ENCODE data around the gene NSD1. TPM values are rescaled to one million over a fixed set of nuclear protein-coding genes. Genes with fewer than 3 reads are reported as not detected.
"Not testable (repeated sequence)": the region's sequence is repeated elsewhere in the genome, so short reads cannot be mapped to it uniquely, and the experiment has no call there.

The NSD1 gene
- total RNA-seq, 2 donors from 2014 or later = 150 to 190 TPM

DNA sequence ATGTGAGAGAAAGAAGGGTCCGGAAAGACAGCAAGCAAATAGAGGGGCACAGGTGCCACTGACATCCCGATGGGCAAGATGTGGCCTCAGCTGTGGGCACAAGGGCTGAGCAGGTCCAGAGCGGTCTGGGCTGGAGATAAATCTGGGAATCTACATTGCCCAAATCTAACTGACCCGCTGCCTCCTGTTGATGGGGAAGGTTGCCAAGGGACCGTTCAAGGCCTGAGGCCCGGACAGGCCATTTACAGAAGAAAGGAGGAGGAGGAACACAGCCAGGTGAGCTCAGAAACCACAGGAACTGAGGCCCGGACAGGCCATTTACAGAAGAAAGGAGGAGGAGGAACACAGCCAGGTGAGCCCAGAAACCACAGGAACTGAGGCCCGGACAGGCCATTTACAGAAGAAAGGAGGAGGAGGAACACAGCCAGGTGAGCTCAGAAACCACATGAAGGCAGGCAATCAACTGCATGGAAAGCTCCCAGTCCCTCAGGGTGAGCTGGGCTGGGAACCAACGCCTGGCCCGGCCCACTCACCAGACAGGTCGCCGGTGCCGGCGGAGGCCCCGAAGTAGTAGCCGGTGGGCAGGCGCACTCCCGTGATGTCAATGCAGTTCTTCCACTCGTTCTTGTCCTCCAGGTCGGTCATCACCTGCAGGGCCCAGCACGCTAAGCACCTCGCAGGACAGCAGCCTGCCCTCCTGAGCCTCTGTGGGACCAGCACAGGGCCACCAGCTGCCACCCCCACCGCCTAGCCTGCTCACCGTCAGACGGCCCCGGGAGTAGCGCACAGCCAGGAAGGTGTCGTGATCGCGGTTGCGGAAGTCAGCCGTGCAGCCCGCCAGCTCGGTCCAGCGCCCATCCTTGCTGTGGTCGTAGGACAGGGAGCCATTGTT lies 203.3 kb downstream of the NSD1 start:
- Mint-ChIP-seq H3K4me1 (peaks cover 10% of the 10 kb centered on the region), H3K36me3 (ENCODE audit: low read depth) (peaks cover 71% of the 10 kb centered on the region), H3K27ac (no peak overlapping the region), H3K9me3 (no peaks in the 10 kb centered on the region), H3K4me3 (no peak overlapping the region), H3K27me3 (ENCODE audit: insufficient read depth) (no peaks in the 10 kb centered on the region)
- Histone ChIP-seq H3K27me3 (ENCODE audit: control insufficient read depth, insufficient read depth, low read length, poor library complexity, severe bottlenecking) (no peaks in the 10 kb centered on the region), H3K9ac (ENCODE audit: extremely low read depth, low read length, poor library complexity, severe bottlenecking) (no peak overlapping the region), H3K36me3 (ENCODE audit: control insufficient read depth, insufficient read depth, low read length) (peaks cover 66% of the 10 kb centered on the region), H3K4me3 (ENCODE audit: low read length) (no peak overlapping the region), H3K4me1 (ENCODE audit: control insufficient read depth, insufficient read depth, low read length) (no peaks in the 10 kb centered on the region), H3K9me3 (ENCODE audit: control insufficient read depth, low read length) (peaks cover 6% of the 10 kb centered on the region), H3K27ac (ENCODE audit: low read depth, low read length) (no peak overlapping the region)
- no peak for DNase-seq
- TF ChIP-seq, protein P1, sequence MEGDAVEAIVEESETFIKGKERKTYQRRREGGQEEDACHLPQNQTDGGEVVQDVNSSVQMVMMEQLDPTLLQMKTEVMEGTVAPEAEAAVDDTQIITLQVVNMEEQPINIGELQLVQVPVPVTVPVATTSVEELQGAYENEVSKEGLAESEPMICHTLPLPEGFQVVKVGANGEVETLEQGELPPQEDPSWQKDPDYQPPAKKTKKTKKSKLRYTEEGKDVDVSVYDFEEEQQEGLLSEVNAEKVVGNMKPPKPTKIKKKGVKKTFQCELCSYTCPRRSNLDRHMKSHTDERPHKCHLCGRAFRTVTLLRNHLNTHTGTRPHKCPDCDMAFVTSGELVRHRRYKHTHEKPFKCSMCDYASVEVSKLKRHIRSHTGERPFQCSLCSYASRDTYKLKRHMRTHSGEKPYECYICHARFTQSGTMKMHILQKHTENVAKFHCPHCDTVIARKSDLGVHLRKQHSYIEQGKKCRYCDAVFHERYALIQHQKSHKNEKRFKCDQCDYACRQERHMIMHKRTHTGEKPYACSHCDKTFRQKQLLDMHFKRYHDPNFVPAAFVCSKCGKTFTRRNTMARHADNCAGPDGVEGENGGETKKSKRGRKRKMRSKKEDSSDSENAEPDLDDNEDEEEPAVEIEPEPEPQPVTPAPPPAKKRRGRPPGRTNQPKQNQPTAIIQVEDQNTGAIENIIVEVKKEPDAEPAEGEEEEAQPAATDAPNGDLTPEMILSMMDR (conservative IDR thresholded peaks at IDR 0.05) = no peak
- WGBS, 2 experiments (ENCODE audit: insufficient coverage in 1 of 2, insufficient read length in 1 of 2) = 95 to 96% methylated on average over 30 to 36 of the region's 36 CpGs

- no peaks in the 10 kb centered on the region for H3K9me3 Mint-ChIP-seq
- H3K27me3 ChIP-seq (ENCODE audit: control insufficient read depth, insufficient read depth, low read length, poor library complexity, severe bottlenecking) = no peaks in the 10 kb centered on the region
- H3K36me3 Mint-ChIP-seq (ENCODE audit: low read depth) = peaks cover 68% of the 10 kb centered on the region
- H3K9me3 ChIP-seq (ENCODE audit: control insufficient read depth, low read length) = peaks cover 6% of the 10 kb centered on the region
- no peaks in the 10 kb centered on the region for H3K4me1 ChIP-seq (ENCODE audit: control insufficient read depth, insufficient read depth, low read length)
- 88 to 95% methylated on average over 14 to 22 of the region's 22 CpGs for WGBS, 2 experiments (ENCODE audit: insufficient coverage in 1 of 2, insufficient read length in 1 of 2)
- H3K36me3 ChIP-seq (ENCODE audit: control insufficient read depth, insufficient read depth, low read length) = peaks cover 72% of the 10 kb centered on the region
- H3K9ac ChIP-seq (ENCODE audit: extremely low read depth, low read length, poor library complexity, severe bottlenecking) = no peak overlapping the region
- peaks cover 10% of the 10 kb centered on the region for H3K4me1 Mint-ChIP-seq
- peak overlapping the region; percentile 61 for H3K27ac Mint-ChIP-seq
- H3K27ac ChIP-seq (ENCODE audit: low read depth, low read length) = no peak overlapping the region
- H3K4me3 Mint-ChIP-seq = no peak overlapping the region
- TF ChIP-seq, protein P1 (conservative IDR thresholded peaks at IDR 0.05) = no peak
- H3K4me3 ChIP-seq (ENCODE audit: low read length) = no peak overlapping the region
- DNase-seq = no peak
- no peaks in the 10 kb centered on the region for H3K27me3 Mint-ChIP-seq (ENCODE audit: insufficient read depth)
Observed at GRCh38 chr5:177338251-177339106, 204.9 kb downstream of the NSD1 start.

GRCh38 chr5:177339107-177339638 lies 205.6 kb downstream of the NSD1 start:
- no peak overlapping the region for H3K27ac ChIP-seq (ENCODE audit: low read depth, low read length)
- no peaks in the 10 kb centered on the region for H3K4me1 ChIP-seq (ENCODE audit: control insufficient read depth, insufficient read depth, low read length)
- peaks cover 6% of the 10 kb centered on the region for H3K9me3 ChIP-seq (ENCODE audit: control insufficient read depth, low read length)
- peaks cover 10% of the 10 kb centered on the region for H3K4me1 Mint-ChIP-seq
- H3K27me3 ChIP-seq (ENCODE audit: control insufficient read depth, insufficient read depth, low read length, poor library complexity, severe bottlenecking) = no peaks in the 10 kb centered on the region
- peaks cover 69% of the 10 kb centered on the region for H3K36me3 ChIP-seq (ENCODE audit: control insufficient read depth, insufficient read depth, low read length)
- WGBS, 2 experiments (ENCODE audit: insufficient coverage in 1 of 2, insufficient read length in 1 of 2) = 83% methylated on average over 8 to 11 of the region's 11 CpGs
- peaks cover 64% of the 10 kb centered on the region for H3K36me3 Mint-ChIP-seq (ENCODE audit: low read depth)
- peak overlapping the region; percentile 61 for H3K27ac Mint-ChIP-seq
- no peak overlapping the region for H3K9ac ChIP-seq (ENCODE audit: extremely low read depth, low read length, poor library complexity, severe bottlenecking)
- H3K4me3 ChIP-seq (ENCODE audit: low read length) = no peak overlapping the region
- no peak for DNase-seq
- no peak overlapping the region for H3K4me3 Mint-ChIP-seq
- TF ChIP-seq, protein P1 (conservative IDR thresholded peaks at IDR 0.05) = no peak
- no peaks in the 10 kb centered on the region for H3K9me3 Mint-ChIP-seq
- no peaks in the 10 kb centered on the region for H3K27me3 Mint-ChIP-seq (ENCODE audit: insufficient read depth)

GRCh38 chr5:177343000-177343399 lies 209.4 kb downstream of the NSD1 start:
- peaks cover 64% of the 10 kb centered on the region for H3K36me3 ChIP-seq (ENCODE audit: control insufficient read depth, insufficient read depth, low read length)
- peaks cover 10% of the 10 kb centered on the region for H3K4me1 Mint-ChIP-seq
- H3K9ac ChIP-seq (ENCODE audit: extremely low read depth, low read length, poor library complexity, severe bottlenecking); DNase-seq; H3K4me1 ChIP-seq (ENCODE audit: control insufficient read depth, insufficient read depth, low read length); H3K4me3 ChIP-seq (ENCODE audit: low read length); H3K4me3 Mint-ChIP-seq; H3K27ac Mint-ChIP-seq; H3K27me3 Mint-ChIP-seq (ENCODE audit: insufficient read depth); H3K9me3 ChIP-seq (ENCODE audit: control insufficient read depth, low read length); H3K27ac ChIP-seq (ENCODE audit: low read depth, low read length); H3K9me3 Mint-ChIP-seq; H3K27me3 ChIP-seq (ENCODE audit: control insufficient read depth, insufficient read depth, low read length, poor library complexity, severe bottlenecking): not testable (repeated sequence)
- 93 to 94% methylated on average over 9 to 13 of the region's 14 CpGs for WGBS, 2 experiments (ENCODE audit: insufficient coverage in 1 of 2, insufficient read length in 1 of 2)
- peaks cover 61% of the 10 kb centered on the region for H3K36me3 Mint-ChIP-seq (ENCODE audit: low read depth)
